Brain pericyte (primary cell): ENCODE results near the gene TMEM121.

Experiments used
- DNase-seq: peaks from one replicate; pipeline ENCODE4 v3.0.0-alpha.2; 2012; ENCODE audit warnings: low read depth, low spot score

Gene TMEM121

DNA sequence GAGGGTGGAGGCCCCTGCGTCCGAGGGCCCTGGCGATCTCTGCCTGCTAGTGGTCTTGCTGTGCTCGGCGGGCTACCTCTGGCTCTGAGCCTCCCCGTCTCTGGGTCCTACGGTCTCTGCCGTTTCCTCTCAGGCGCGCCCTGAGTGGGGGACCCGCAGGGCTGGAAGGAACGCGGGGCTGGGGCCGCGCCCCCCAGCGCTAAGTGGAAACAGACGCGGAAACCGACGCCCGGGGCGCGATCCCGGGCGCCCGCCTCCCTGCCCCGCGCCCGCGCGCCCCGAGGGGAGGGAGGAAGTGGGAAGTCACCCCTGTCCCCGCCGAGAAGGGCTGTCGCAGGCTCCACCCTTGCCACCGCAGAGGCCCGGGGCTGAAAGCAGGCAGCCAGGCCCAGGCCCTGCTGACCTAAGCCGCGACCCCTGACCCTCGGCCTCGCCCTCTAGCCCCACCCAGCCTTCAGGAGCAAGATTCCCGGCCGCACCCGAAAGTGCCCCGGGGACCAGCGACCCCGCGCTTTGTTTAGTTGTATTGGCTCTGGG, 38.9 kb upstream of the TMEM121 start:
- no peak for DNase-seq

DNA sequence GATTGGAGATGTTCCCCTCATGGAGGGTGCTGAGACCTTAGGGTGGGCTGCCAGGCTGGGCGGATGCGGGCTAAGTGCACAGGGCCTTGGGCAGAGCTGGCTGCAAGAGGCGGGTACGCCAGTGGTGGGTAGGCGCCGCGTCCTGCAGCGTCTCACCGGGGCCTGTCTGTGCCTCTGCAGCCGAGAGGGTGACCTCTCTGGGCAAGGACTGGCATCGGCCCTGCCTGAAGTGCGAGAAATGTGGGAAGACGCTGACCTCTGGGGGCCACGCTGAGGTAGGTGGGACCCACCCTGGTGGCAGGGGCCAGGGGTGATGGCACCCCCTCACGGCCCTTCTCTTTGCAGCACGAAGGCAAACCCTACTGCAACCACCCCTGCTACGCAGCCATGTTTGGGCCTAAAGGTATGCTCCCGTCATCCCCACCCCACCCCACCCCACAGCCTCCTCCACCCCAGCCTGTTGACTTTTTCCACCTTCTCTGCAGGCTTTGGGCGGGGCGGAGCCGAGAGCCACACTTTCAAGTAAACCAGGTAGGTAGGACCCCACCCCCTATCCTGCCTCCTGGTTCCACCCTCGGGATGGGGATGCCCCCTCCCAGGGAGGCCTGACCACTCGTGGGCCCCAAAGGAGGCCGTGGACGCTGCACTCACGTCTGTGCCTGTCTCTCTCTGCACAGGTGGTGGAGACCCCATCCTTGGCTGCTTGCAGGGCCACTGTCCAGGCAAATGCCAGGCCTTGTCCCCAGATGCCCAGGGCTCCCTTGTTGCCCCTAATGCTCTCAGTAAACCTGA, 38.2 kb upstream of the TMEM121 start:
- DNase-seq, result no peak

- no peak for DNase-seq
These were observed 37.4 kb upstream of the TMEM121 start for GRCh38 chr14:105488781-105489541.

GRCh38 chr14:105489542-105490266, 36.7 kb upstream of the TMEM121 start:
- DNase-seq, result no peak

DNA sequence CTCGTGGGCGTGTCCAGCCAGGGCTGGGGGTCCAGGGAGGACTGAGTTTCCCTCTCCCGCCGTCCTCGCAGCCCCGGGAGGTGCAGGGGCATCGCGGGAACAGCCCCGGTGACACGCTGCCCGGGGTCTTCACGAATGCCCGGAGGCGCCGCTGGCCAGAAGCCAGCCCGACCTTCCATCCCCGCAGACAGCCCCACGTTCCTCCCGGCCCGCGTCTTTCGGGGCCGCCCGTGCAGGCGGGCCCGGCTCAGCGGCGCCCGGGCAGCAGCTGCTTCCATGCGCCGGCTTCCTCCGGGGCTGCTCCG, 36.2 kb upstream of the TMEM121 start:
- no peak for DNase-seq

DNA sequence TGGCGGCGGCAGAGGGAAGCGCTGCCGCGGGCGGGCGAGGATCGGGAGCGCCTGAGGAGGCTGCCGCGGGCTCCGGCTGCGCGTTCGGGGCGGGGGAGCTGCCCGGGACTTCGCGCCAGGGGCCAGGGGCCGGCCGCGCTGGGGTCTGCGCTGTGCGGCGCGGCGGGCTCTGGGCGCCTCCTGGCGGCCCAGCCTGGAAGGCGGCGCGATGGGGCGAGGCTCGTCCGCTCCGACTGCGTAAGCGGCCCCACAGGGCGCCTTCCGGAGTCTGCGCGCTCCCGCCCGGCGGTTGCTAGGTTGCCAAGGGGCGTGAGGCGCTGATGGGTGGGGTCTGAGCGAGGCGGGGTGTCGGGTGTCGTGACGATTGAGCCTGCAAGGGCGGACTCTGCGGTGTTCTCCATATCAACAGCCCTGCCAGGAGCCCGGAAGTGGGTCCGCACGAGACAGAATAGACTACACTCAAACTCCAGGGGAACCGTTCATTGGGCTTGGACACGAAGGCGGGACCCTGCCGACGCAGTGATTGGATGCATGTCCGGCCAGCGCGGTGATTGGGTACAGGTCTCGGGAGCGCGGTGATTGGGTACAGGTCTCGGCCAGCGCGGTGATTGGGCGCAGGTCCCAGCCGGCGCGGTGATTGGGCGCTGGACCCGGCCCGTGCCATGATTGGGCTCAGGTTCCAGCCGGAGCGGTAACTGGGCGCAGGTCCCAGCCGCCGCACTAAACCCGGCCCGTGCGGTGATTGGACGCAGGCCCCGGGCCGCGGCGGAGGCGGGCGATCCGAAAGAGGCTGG, 35.6 kb upstream of the TMEM121 start, which contains the start of gene TEDC1:
Gene TEDC1, plus strand, starts transcription at position 675 of the 794 bp plus-strand sequence. CDS start 130 bp downstream, outside the sequence.
- peak; percentile 100 for DNase-seq

GRCh38 chr14:105491366-105491973, 34.9 kb upstream of the TMEM121 start:
- no peak for DNase-seq

- DNase-seq, result no peak
These were observed 34.1 kb upstream of the TMEM121 start for GRCh38 chr14:105492031-105492970.

- no peak for DNase-seq
These were observed 33.2 kb upstream of the TMEM121 start for GRCh38 chr14:105492971-105493871.

- no peak for DNase-seq
These were observed 32.3 kb upstream of the TMEM121 start for GRCh38 chr14:105493921-105494605.

DNA sequence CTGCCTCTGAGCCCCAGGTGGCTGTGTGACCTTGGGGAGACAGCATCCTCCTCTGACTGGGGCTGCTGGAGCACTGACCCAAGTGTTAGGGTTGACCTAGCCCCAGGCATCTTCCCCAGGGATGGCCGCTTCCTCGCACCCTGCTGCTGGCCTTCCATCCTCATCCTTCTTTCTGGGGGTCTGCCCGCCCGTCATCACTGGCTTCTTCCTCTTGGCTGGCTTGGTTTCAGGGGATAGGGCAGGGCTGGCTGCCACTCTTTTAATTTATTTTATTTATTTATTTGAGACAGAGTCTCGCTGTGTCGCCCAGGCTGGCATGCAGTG, 31.8 kb upstream of the TMEM121 start:
- no peak for DNase-seq

GRCh38 chr14:105495101-105495989, 31.0 kb upstream of the TMEM121 start:
- DNase-seq, result no peak

- DNase-seq, result no peak
These were observed 30.2 kb upstream of the TMEM121 start for GRCh38 chr14:105495990-105496830.

DNA sequence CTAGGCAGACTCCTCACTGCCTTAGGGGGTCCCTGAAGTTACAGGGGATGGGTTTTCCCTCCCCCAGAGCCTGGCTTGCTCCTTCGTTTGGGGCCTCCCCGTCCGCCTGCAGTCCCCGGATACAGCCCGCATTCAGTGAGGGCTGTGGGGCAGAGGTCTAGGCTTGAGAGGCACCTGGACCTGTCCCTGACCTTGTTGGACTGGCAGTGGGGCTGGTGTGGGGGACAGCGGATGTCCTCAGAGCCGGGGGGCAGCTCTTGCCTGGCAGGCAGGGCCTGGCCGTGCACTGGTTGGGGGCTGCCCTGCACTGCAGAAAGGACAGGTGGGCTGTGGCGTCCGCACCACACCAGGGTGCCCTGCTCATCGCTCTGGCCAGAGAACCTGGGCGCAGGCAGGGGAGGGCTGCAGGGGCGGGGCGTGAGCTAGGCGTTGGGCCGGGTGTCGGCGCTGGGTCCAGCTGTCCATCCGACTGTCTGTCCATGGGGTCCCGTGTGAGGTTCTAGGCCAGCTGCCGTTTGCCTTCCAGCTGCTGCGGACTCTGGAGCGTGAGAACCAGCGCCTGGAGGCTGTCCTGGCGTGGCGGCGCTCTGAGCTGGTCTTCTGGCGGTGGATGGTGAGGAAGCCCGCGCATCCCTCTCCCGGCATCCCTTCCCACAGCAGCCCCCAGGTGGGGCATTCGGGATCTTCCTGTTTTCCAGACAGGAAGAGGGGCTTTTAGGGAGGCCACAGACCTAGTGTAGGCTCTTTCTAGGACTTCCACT, 29.4 kb upstream of the TMEM121 start:
- no peak for DNase-seq

DNA sequence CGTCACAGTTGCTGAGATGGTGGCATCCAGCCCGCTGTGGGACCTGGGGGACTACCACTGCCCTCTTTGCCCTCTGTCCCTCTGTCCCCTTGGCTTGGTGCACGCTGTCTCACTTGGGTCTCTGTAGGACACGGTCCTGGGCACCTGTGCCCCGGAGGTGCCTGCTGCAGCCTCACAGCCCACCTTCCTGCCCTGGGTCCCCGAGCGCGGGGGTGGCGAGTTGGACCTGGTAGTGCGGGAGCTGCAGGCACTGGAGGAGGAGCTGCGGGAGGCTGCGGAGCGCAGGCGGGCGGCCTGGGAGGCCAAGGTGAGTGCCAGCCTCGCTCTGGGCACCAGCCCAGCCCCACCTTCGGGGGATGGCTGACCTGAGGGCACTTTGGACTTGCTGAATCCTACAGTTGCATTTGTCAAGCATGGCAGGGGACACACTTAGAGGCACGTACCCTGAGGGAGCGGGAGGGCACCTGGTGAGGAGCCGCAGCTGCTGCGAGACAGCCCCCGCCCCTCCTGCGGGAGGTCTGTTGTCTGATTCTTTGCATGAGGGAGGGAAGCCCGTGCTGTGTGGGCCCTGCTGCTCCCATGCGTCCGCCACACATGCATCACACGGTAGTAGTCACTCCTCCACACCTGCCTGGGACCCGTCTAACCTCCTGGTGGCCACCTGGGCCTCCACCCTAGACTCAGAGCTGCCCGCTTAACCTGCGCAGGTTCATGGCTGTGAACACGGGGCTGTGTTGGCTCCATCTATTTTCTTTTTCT, 28.5 kb upstream of the TMEM121 start:
- DNase-seq, result no peak
